NCI-H524 (cell line): ENCODE results near the gene POLR2I.

Experiments used
- DNase-seq, 2 experiments: peaks; one replicate each; lab custom pipeline; 2025; lab: John Stamatoyannopoulos, UW

POLR2I gene

GRCh38 chr19:36114721-36115452, at the start of gene POLR2I:
Gene POLR2I, minus strand, starts transcription at chr19:36114875. Its CDS starts 19 bp downstream, at chr19:36114856.
- DNase-seq: peak; percentile 100

GRCh38 chr19:36163813-36164212, 49.1 kb upstream of the POLR2I start:
- no peak for DNase-seq

- no peak for DNase-seq
Observed at GRCh38 chr19:36160821-36161596, 46.3 kb upstream of the POLR2I start.

GRCh38 chr19:36153126-36153525, 38.5 kb upstream of the POLR2I start:
- DNase-seq: no peak

GRCh38 chr19:36152352-36153091, 37.8 kb upstream of the POLR2I start, which contains the start of gene COX7A1:
Gene COX7A1, minus strand, starts transcription at chr19:36152447. Its CDS starts 40 bp downstream, at chr19:36152407.
- DNase-seq: no peak

GRCh38 chr19:36152019-36152351, 37.3 kb upstream of the POLR2I start:
- no peak for DNase-seq

- no peak for DNase-seq
Observed at GRCh38 chr19:36151144-36152018, 36.7 kb upstream of the POLR2I start.

- no peak for DNase-seq
Observed at GRCh38 chr19:36150586-36150985, 35.9 kb upstream of the POLR2I start.

GRCh38 chr19:36149673-36150406, 35.2 kb upstream of the POLR2I start:
- DNase-seq: no peak

GRCh38 chr19:36144624-36145023, 29.9 kb upstream of the POLR2I start:
- no peak for DNase-seq

- no peak for DNase-seq
Observed at GRCh38 chr19:36142496-36142895, 27.8 kb upstream of the POLR2I start.

GRCh38 chr19:36142046-36142445, 27.4 kb upstream of the POLR2I start:
- no peak for DNase-seq

GRCh38 chr19:36141039-36141927, 26.6 kb upstream of the POLR2I start:
- peak; percentile 42 to 74 for DNase-seq

GRCh38 chr19:36140304-36141038, 25.8 kb upstream of the POLR2I start:
- DNase-seq: peak; percentile 65 to 67

- peak; percentile 96 to 98 for DNase-seq
Observed at GRCh38 chr19:36139473-36140303, 25.0 kb upstream of the POLR2I start, which contains the start of gene CAPNS1. Gene CAPNS1, plus strand, starts transcription at chr19:36140066. Its CDS starts 946 bp downstream, at chr19:36141012.

GRCh38 chr19:36139120-36139472, 24.4 kb upstream of the POLR2I start:
- DNase-seq: no peak

- DNase-seq: peak in 1 of 2 experiments; percentile 14
Observed at GRCh38 chr19:36136964-36137686, 22.4 kb upstream of the POLR2I start.
